Adrenal gland (tissue), 12 donors: ENCODE data around the gene DIP2A. TPM values are rescaled to one million over a fixed set of nuclear protein-coding genes. Genes with fewer than 3 reads are reported as not detected.

Experiments used
- DNase-seq, 7 donors: peaks; one replicate each; pipeline ENCODE4 v3.0.0-alpha.2; 2019 to 2020
- H3K27ac ChIP-seq, 5 donors: fragments of 200-600 bp; sonication (generic) in 4 of 5; 1 replicate in 3 of 5; 2 replicates in 2 of 5; pipeline versions ENCODE4 v1.5.1 to v1.8.0; 2016 to 2020; ENCODE audit warnings: mild to moderate bottlenecking in 1 of 5
- H3K27me3 ChIP-seq: fragments of 200-600 bp; 2 replicates; pipeline ENCODE4 v1.8.0; 2021
- H3K36me3 ChIP-seq, 2 donors: fragments of 200-600 bp; replicated peaks in 1 of 2; 1 replicate in 1 of 2; 2 replicates in 1 of 2; pipeline versions ENCODE4 v1.5.1 to v1.8.0; 2018 to 2022
- H3K4me1 ChIP-seq, 2 donors: fragments of 200-600 bp; replicated peaks in 1 of 2; 1 replicate in 1 of 2; 2 replicates in 1 of 2; pipeline versions ENCODE4 v1.5.1 to v1.8.0; 2018 to 2021
- H3K4me3 ChIP-seq, 4 donors: fragments of 200-600 bp; sonication (generic) in 3 of 4; one replicate each; pipeline ENCODE4 v1.5.1; 2016 to 2018
- H3K9me3 ChIP-seq, 3 donors: fragments of 200-600 bp; sonication (generic) in 1 of 3; replicated peaks in 1 of 3; 1 replicate in 2 of 3; 2 replicates in 1 of 3; pipeline versions ENCODE4 v1.5.1 to v1.8.0; 2016 to 2021
- CTCF ChIP-seq, 6 experiments: fragments of 450-650 bp in 4 of 6; fragments of 200-600 bp in 2 of 6; sonication (generic) in 1 of 6; IDR thresholded peaks; 1 replicate in 5 of 6; 2 replicates in 1 of 6; pipeline versions ENCODE4 v1.5.1 to v1.8.0; 2016 to 2021; ENCODE audit warnings: antibody characterized with exemption in 6 of 6, mild to moderate bottlenecking in 2 of 6, moderate library complexity in 1 of 6
- POLR2A ChIP-seq, 2 donors: fragments of 450-650 bp; IDR thresholded peaks; one replicate each; pipeline ENCODE4 v1.6.1; 2017; ENCODE audit warnings: antibody characterized with exemption in 2 of 2, mild to moderate bottlenecking in 2 of 2, moderate library complexity in 1 of 2
- WGBS, 4 donors: extraction: QIAGEN DNeasy Blood & Tissue Kit in 2 of 4; methylation state at CpG; one replicate each; pipeline versions ENCODE4 v1.1.5 to v1.1.7; 2013 to 2017; 5-methylcytosine and 5-hydroxymethylcytosine counted together
- intact Hi-C, 2 donors: fragments of 100-400 bp; cut with DNase I; formaldehyde crosslinking; loops; one replicate each; pipeline versions ENCODE4 v1.14.1 to v1.15.0; 2022 to 2023
- polyA plus RNA-seq, 3 donors: library from polyadenylated mRNA; stranded (reverse); fragments of 200-250 nt in 2 of 3; fragments of 350-450 nt in 1 of 3; fragmentation: Illumina TruSeq in 1 of 3; extraction: RNeasy Lipid Tissue Mini Kit (QIAGEN cat#74804) in 1 of 3; gene quantifications; one replicate each; pipeline ENCODE4 v1.2.3, GENCODE V29; 2013 to 2014
- total RNA-seq, 9 donors: library from RNA; depleted of rRNA in 4 of 9; stranded (reverse); fragments of >200 nt in 4 of 9; fragments of 120-200 nt in 1 of 9; fragmentation: NEBNext Ultra II Directional in 1 of 9; extraction: Animal tissue kit (Norgen Biotek cat#: 25700) in 1 of 9; gene quantifications; one replicate each; pipeline versions ENCODE4 v1.1.0 to v1.2.4, GENCODE V29; 2013 to 2023
- donor health status: healthy with polysubstance abuse.
- donor health status: Bipolar disorder and iron deficiency.
- donor health status: DM: yes; HTN: yes; CAD: no.
- donor health status: DM: no; HTN: no; CAD: no.
- donor health status: DM: no; HTN: no; CAD: no.
- donor health status: DM: yes; HTN: yes; CAD: no.

DIP2A gene
- total and polyA plus RNA-seq, 12 donors: 22.0 to 61.7 (median 35.4) TPM

- Histone ChIP-seq H3K9me3 (no peaks in the 10 kb centered on the region), H3K4me1 (peaks cover 0 to 7% of the 10 kb centered on the region in 2 donors), H3K27me3 (peaks cover under 1% of the 10 kb centered on the region), H3K36me3 (no peaks in the 10 kb centered on the region), H3K27ac (no peak overlapping the region), H3K4me3 (no peak overlapping the region)
- WGBS, 4 donors: 66 to 73% (median 69%) methylated on average over 9 of the region's 9 CpGs
- intact Hi-C loops: no loop called here
- DNase-seq: no peak
- TF ChIP-seq POLR2A (IDR thresholded peaks at IDR 0.05) (no peak), CTCF (IDR thresholded peaks at IDR 0.05) (no peak)
These were observed 145.8 kb downstream of the DIP2A start for GRCh38 chr21:46604329-46604974.

GRCh38 chr21:46604975-46605766 lies 146.5 kb downstream of the DIP2A start, which contains the start of gene S100B:
S100B (minus strand) TSS chr21:46605082; CDS start chr21:46602415, 2,667 bp downstream.
- Histone ChIP-seq H3K9me3 (no peaks in the 10 kb centered on the region), H3K36me3 (no peaks in the 10 kb centered on the region), H3K27ac (peak within 1 kb of the TSS in 2 of 5 donors; percentile 41 to 57), H3K27me3 (peaks cover 6% of the 10 kb centered on the region), H3K4me3 (no peak within 1 kb of the TSS), H3K4me1 (no peaks in the 10 kb centered on the region)
- intact Hi-C loops: no loop called here
- 64 to 71% (median 68%) methylated on average over 13 to 15 of the region's 15 CpGs for WGBS, 4 donors
- peak in 1 of 7 donors; percentile 33 for DNase-seq
- TF ChIP-seq POLR2A (IDR thresholded peaks at IDR 0.05): no peak
- no peak for TF ChIP-seq CTCF (IDR thresholded peaks at IDR 0.05)

GRCh38 chr21:46605767-46606426 lies 147.2 kb downstream of the DIP2A start:
- intact Hi-C loops: no loop called here
- no peaks in the 10 kb centered on the region for H3K9me3 ChIP-seq
- H3K4me1 ChIP-seq: no peaks in the 10 kb centered on the region
- H3K27me3 ChIP-seq: peaks cover 6% of the 10 kb centered on the region
- H3K27ac ChIP-seq: peak overlapping the region in 2 of 5 donors; percentile 41 to 57
- DNase-seq: peak in 5 of 7 donors; percentile 29 to 66 (median 48)
- 62 to 74% (median 69%) methylated on average over 10 to 14 of the region's 14 CpGs for WGBS, 4 donors
- H3K4me3 ChIP-seq: no peak overlapping the region
- TF ChIP-seq CTCF (IDR thresholded peaks at IDR 0.05): no peak
- no peak for TF ChIP-seq POLR2A (IDR thresholded peaks at IDR 0.05)
- H3K36me3 ChIP-seq: no peaks in the 10 kb centered on the region

GRCh38 chr21:46606427-46606813 lies 147.7 kb downstream of the DIP2A start:
- peaks cover 6% of the 10 kb centered on the region for H3K27me3 ChIP-seq
- intact Hi-C loops: no loop called here
- no peak for TF ChIP-seq POLR2A (IDR thresholded peaks at IDR 0.05)
- no peak for TF ChIP-seq CTCF (IDR thresholded peaks at IDR 0.05)
- DNase-seq: no peak
- H3K36me3 ChIP-seq: no peaks in the 10 kb centered on the region
- no peaks in the 10 kb centered on the region for H3K9me3 ChIP-seq
- no peaks in the 10 kb centered on the region for H3K4me1 ChIP-seq
- peak overlapping the region in 2 of 5 donors; percentile 41 to 57 for H3K27ac ChIP-seq
- no peak overlapping the region for H3K4me3 ChIP-seq
- 63 to 77% (median 65%) methylated on average over 7 of the region's 7 CpGs; no CpG with 5 or more reads in 1 of the 4 donors for WGBS, 4 donors
